Neural progenitor cell (in vitro differentiated cells): Measurements from ENCODE around the gene CDK5. TPM values are rescaled to one million over a fixed set of nuclear protein-coding genes. Genes with fewer than 3 reads are reported as not detected.
A peak's percentile ranks its signal among the peaks of the same experiment; 100 is the strongest.

Source experiments
- DNase-seq: peaks from one replicate; pipeline ENCODE4 v3.0.0-alpha.2; 2016; ENCODE audit warnings: low spot score
- H2AFZ ChIP-seq: fragments of 200-600 bp; sonication (generic); replicated peaks from 2 replicates; pipeline ENCODE4 v1.6.1; 2016; ENCODE audit warnings: antibody characterized with exemption
- H3F3A ChIP-seq: fragments of 200-600 bp; sonication (generic); 2 replicates; pipeline ENCODE4 v1.6.1; 2016; ENCODE audit warnings: antibody characterized with exemption, low read depth
- H3K27ac ChIP-seq: fragments of 200-600 bp; sonication (generic); 2 replicates; pipeline ENCODE4 v1.5.1; 2016; ENCODE audit warnings: mild to moderate bottlenecking
- H3K27me3 ChIP-seq: fragments of 200-600 bp; sonication (generic); 2 replicates; pipeline ENCODE4 v1.6.1; 2016; ENCODE audit warnings: mild to moderate bottlenecking, moderate library complexity
- H3K36me3 ChIP-seq: fragments of 200-600 bp; sonication (generic); 2 replicates; pipeline ENCODE4 v1.5.1; 2016
- H3K4me1 ChIP-seq: fragments of 200-600 bp; sonication (generic); 2 replicates; pipeline ENCODE4 v1.6.1; 2016; ENCODE audit warnings: mixed run types
- H3K4me2 ChIP-seq: fragments of 200-600 bp; sonication (generic); 2 replicates; pipeline ENCODE4 v1.6.1; 2016
- H3K4me3 ChIP-seq: fragments of 200-600 bp; sonication (generic); 2 replicates; pipeline ENCODE4 v1.5.1; 2016
- H3K79me2 ChIP-seq: fragments of 200-600 bp; sonication (generic); 2 replicates; pipeline ENCODE4 v1.6.1; 2016; ENCODE audit warnings: low read depth
- H3K9ac ChIP-seq: fragments of 200-600 bp; sonication (generic); 2 replicates; pipeline ENCODE4 v1.6.1; 2016
- H3K9me3 ChIP-seq: fragments of 200-600 bp; sonication (generic); 2 replicates; pipeline ENCODE4 v1.5.1; 2016; ENCODE audit warnings: low read depth
- H4K20me1 ChIP-seq: fragments of 200-600 bp; sonication (generic); 2 replicates; pipeline ENCODE4 v1.6.1; 2016; ENCODE audit warnings: low read depth
- H3K27ac Mint-ChIP-seq: 3 replicates; pipeline ENCODE4 v1.8.0; 2021; ENCODE audit warnings: mixed read lengths
- H3K27me3 Mint-ChIP-seq: 2 replicates; pipeline ENCODE4 v1.8.0; 2022; ENCODE audit warnings: low read depth, mild to moderate bottlenecking, inconsistent platforms, moderate library complexity, mixed read lengths; ENCODE audit not compliant: insufficient read depth
- H3K36me3 Mint-ChIP-seq: 3 replicates; pipeline ENCODE4 v1.8.0; 2021; ENCODE audit warnings: mixed read lengths
- H3K4me1 Mint-ChIP-seq: 3 replicates; pipeline ENCODE4 v1.8.0; 2021; ENCODE audit warnings: mixed read lengths
- H3K4me3 Mint-ChIP-seq: 3 replicates; pipeline ENCODE4 v1.8.0; 2021; ENCODE audit warnings: mild to moderate bottlenecking, moderate library complexity, mixed read lengths
- H3K9me3 Mint-ChIP-seq: 3 replicates; pipeline ENCODE4 v1.8.0; 2020; ENCODE audit warnings: mixed read lengths
- EZH2 ChIP-seq: fragments of 200-600 bp; sonication (generic); IDR thresholded peaks from 2 replicates; pipeline ENCODE4 v1.6.1; 2017; ENCODE audit warnings: antibody characterized with exemption, mild to moderate bottlenecking, moderate library complexity
- EZH2phosphoT487 ChIP-seq: fragments of 200-600 bp; sonication (generic); IDR thresholded peaks from 2 replicates; pipeline ENCODE4 v1.6.1; 2017; ENCODE audit warnings: antibody characterized with exemption
- total RNA-seq: library from RNA; depleted of rRNA; stranded (reverse); fragments of >200 nt; gene quantifications from 2 replicates; pipeline ENCODE4 v1.2.3, GENCODE V29; 2015; ENCODE audit warnings: low replicate concordance
- TF ChIP-seq, protein P1 (sequence below): fragments of 200-600 bp; sonication (generic); IDR thresholded peaks from 2 replicates; pipeline ENCODE4 v1.5.1; 2017; ENCODE audit warnings: antibody characterized with exemption, mild to moderate bottlenecking

Gene CDK5
- total RNA-seq, 1 donor from 2014 or later: 8.1 TPM

DNA sequence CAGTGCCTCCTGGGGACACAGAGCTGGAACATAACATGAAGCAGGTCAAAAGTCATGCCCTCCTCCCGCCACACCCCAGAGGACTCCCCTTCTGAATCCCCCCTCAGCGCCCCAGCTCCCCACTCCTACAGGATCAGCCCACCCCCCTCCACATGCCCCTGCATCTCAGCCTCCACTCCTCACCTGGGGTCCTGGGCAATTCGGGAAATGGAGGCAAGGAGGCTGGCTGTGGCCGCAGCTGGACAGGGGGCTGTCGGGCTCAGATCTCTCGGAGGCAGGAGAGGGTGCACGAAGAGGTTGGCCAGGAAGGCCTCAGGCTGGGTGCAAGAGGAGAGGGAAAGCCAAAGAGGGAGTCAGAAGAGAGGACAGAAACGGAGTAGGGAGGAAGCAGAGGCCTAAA is 41.2 kb downstream of the CDK5 start:
- H3K4me1 ChIP-seq: peaks cover 41% of the 10 kb centered on the region
- H3K27me3 Mint-ChIP-seq: peaks cover 11% of the 10 kb centered on the region
- H3K4me3 ChIP-seq: no peak overlapping the region
- peaks cover 10% of the 10 kb centered on the region for H3K36me3 Mint-ChIP-seq
- H3K27ac ChIP-seq: no peak overlapping the region
- no peaks in the 10 kb centered on the region for H3K36me3 ChIP-seq
- H3K27ac Mint-ChIP-seq: no peak overlapping the region
- no peaks in the 10 kb centered on the region for H4K20me1 ChIP-seq
- no peak overlapping the region for H3K4me2 ChIP-seq
- H3K9me3 ChIP-seq: no peaks in the 10 kb centered on the region
- DNase-seq: no peak
- no peaks in the 10 kb centered on the region for H3K79me2 ChIP-seq
- no peak overlapping the region for H2AFZ ChIP-seq
- H3K27me3 ChIP-seq: peaks cover 54% of the 10 kb centered on the region
- H3K4me1 Mint-ChIP-seq: peaks cover 65% of the 10 kb centered on the region
- H3K9me3 Mint-ChIP-seq: no peaks in the 10 kb centered on the region
- no peak overlapping the region for H3K9ac ChIP-seq
- H3K4me3 Mint-ChIP-seq: no peak overlapping the region
- H3F3A ChIP-seq: peaks cover 49% of the 10 kb centered on the region
- no peak for TF ChIP-seq EZH2phosphoT487
- TF ChIP-seq EZH2: no peak
- TF ChIP-seq, protein P1, sequence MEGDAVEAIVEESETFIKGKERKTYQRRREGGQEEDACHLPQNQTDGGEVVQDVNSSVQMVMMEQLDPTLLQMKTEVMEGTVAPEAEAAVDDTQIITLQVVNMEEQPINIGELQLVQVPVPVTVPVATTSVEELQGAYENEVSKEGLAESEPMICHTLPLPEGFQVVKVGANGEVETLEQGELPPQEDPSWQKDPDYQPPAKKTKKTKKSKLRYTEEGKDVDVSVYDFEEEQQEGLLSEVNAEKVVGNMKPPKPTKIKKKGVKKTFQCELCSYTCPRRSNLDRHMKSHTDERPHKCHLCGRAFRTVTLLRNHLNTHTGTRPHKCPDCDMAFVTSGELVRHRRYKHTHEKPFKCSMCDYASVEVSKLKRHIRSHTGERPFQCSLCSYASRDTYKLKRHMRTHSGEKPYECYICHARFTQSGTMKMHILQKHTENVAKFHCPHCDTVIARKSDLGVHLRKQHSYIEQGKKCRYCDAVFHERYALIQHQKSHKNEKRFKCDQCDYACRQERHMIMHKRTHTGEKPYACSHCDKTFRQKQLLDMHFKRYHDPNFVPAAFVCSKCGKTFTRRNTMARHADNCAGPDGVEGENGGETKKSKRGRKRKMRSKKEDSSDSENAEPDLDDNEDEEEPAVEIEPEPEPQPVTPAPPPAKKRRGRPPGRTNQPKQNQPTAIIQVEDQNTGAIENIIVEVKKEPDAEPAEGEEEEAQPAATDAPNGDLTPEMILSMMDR: no peak

DNA sequence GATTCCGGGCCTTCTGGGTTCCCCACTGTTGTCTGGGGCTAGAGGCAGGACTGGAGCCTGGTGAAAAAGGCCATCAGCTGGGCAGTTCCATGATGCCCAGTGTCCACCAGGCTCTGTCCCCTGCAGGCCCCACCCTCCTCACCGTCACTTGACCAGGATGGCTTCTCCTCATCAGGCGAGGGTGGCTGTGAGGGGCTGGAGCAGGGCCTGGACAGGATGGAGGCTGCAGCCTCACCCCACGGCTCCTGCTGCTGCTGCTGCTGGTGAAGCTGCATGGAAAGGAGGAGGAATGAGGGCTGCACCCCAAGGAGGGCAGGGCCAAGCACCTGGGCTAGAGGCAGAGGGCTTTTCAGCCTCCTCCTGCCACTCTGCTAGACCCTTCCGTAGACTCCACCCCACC is 41.7 kb downstream of the CDK5 start:
- Histone ChIP-seq H3K27ac (no peak overlapping the region), H3K27me3 (peaks cover 54% of the 10 kb centered on the region), H3K79me2 (no peaks in the 10 kb centered on the region), H4K20me1 (no peaks in the 10 kb centered on the region), H3F3A (peaks cover 47% of the 10 kb centered on the region), H3K4me2 (no peak overlapping the region), H3K4me1 (peaks cover 39% of the 10 kb centered on the region), H3K4me3 (no peak overlapping the region), H3K36me3 (no peaks in the 10 kb centered on the region), H3K9me3 (no peaks in the 10 kb centered on the region), H2AFZ (no peak overlapping the region), H3K9ac (no peak overlapping the region)
- TF ChIP-seq, protein P1: no peak
- TF ChIP-seq EZH2phosphoT487: no peak
- TF ChIP-seq EZH2: no peak
- Mint-ChIP-seq H3K36me3 (peaks cover 10% of the 10 kb centered on the region), H3K4me3 (no peak overlapping the region), H3K4me1 (peaks cover 61% of the 10 kb centered on the region), H3K27me3 (peaks cover 13% of the 10 kb centered on the region), H3K9me3 (no peaks in the 10 kb centered on the region), H3K27ac (no peak overlapping the region)
- no peak for DNase-seq

DNA sequence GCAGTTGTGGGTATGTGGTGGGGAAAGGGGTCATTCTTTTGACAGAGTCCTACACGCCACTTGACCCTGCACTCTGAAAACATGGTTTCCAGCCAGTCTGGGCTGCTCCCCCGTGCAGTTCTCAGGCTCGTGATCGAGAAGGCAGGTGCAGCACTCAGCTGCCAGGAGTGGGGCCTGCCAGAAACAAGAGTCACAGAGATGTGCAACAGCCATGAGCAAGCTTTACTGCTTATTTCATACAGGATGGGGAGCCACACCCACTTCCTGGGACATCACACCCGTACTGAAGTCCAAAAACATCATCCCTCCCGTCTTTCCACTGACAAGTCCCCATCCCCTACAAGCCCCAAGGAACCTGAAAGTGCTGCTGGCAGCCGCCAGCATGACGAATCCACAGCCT is 42.7 kb downstream of the CDK5 start:
- peak overlapping the region; percentile 23 for H3K27ac Mint-ChIP-seq
- Histone ChIP-seq H4K20me1 (no peaks in the 10 kb centered on the region), H3K9me3 (no peaks in the 10 kb centered on the region), H3K4me3 (no peak overlapping the region), H3K4me1 (peaks cover 39% of the 10 kb centered on the region), H3K4me2 (no peak overlapping the region), H3F3A (peaks cover 39% of the 10 kb centered on the region), H3K79me2 (no peaks in the 10 kb centered on the region), H3K9ac (no peak overlapping the region), H3K36me3 (no peaks in the 10 kb centered on the region), H2AFZ (no peak overlapping the region), H3K27me3 (peaks cover 53% of the 10 kb centered on the region), H3K27ac (no peak overlapping the region)
- H3K4me3 Mint-ChIP-seq: no peak overlapping the region
- no peak for DNase-seq
- no peaks in the 10 kb centered on the region for H3K9me3 Mint-ChIP-seq
- H3K4me1 Mint-ChIP-seq: peaks cover 60% of the 10 kb centered on the region
- TF ChIP-seq, protein P1: no peak
- TF ChIP-seq EZH2: no peak
- no peak for TF ChIP-seq EZH2phosphoT487
- H3K27me3 Mint-ChIP-seq: peaks cover 11% of the 10 kb centered on the region
- peaks cover 10% of the 10 kb centered on the region for H3K36me3 Mint-ChIP-seq
